ENCODE measurements around the gene TMEM156. TPM values are rescaled to one million over a fixed set of nuclear protein-coding genes. Genes with fewer than 3 reads are reported as not detected.
"Not testable (repeated sequence)": the region's sequence is repeated elsewhere in the genome, so short reads cannot be mapped to it uniquely, and the experiment has no call there.

TMEM156 gene
- total RNA-seq, 2 experiments from 2014 or later = 14.0 to 14.9 TPM

- H3K9me3 Mint-ChIP-seq = peaks cover 2% of the 10 kb centered on the region
- no peaks in the 10 kb centered on the region for H3K4me1 Mint-ChIP-seq
- H3K27me3 Mint-ChIP-seq = no peaks in the 10 kb centered on the region
- H3K27ac Mint-ChIP-seq = no peak overlapping the region
- no peak overlapping the region for H3K4me3 Mint-ChIP-seq
- peaks cover 42% of the 10 kb centered on the region for H3K36me3 Mint-ChIP-seq
- DNase-seq (no peak), ATAC-seq (ENCODE audit: low read depth) (no peak)
- POLR2A ChIA-PET = no interaction called here
These were observed 27.5 kb downstream of the TMEM156 start for GRCh38 chr4:39004758-39005157.

DNA sequence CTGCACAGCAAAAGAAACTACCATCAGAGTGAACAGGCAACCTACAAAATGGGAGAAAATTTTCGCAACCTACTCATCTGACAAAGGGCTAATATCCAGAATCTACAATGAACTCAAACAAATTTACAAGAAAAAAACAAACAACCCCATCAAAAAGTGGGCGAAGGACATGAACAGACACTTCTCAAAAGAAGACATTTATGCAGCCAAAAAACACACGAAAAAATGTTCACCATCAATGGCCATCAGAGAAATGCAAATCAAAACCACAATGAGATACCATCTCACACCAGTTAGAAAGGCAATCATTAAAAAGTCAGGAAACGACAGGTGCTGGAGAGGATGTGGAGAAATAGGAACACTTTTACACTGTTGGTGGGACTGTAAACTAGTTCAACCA is 30.2 kb downstream of the TMEM156 start:
- POLR2A ChIA-PET; H3K27me3 Mint-ChIP-seq; H3K4me3 Mint-ChIP-seq; H3K9me3 Mint-ChIP-seq; DNase-seq; H3K27ac Mint-ChIP-seq; H3K4me1 Mint-ChIP-seq; ATAC-seq (ENCODE audit: low read depth): not testable (repeated sequence)
- peaks cover 51% of the 10 kb centered on the region for H3K36me3 Mint-ChIP-seq

DNA sequence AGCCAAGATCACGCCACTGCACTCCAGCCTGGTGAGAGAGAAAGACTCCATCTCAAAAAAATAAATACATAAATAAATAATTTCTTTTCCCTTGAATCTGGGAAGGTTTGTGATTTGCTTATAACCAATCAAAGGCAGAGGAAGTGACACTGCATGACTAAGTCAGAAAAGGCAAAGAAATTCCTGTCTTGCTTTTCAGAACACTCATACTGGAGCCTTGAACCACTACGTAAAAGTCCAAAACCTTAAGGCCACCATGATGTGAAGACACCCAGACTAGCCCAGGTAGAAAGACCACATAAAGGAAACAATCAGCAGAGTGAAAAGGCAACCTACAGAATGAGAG is 36.6 kb downstream of the TMEM156 start:
- POLR2A ChIA-PET = no interaction called here
- ATAC-seq (ENCODE audit: low read depth) (no peak), DNase-seq (no peak)
- Mint-ChIP-seq H3K9me3 (peaks cover 6% of the 10 kb centered on the region), H3K4me1 (peaks cover 4% of the 10 kb centered on the region), H3K36me3 (peaks cover 56% of the 10 kb centered on the region), H3K4me3 (no peak overlapping the region), H3K27ac (no peak overlapping the region), H3K27me3 (no peaks in the 10 kb centered on the region)

DNA sequence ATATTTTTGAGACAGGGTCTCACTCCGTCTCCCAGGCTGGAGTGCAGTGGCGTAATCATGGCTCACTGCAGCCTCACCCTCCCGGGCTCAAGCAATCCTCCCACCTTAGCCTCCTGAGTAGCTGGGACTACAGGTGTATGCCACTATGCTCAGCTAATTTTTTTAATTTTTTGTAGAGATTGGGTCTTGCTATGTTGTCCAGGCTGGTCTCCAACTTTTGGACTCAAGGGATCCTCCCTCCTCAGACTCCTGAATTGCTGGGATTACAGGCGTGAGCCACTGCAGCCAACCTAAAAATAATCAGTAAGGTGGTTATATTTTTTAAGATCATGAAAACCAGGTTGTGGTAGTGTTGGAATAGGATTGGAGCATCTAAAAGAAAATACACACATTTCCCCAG is 38.1 kb downstream of the TMEM156 start:
- H3K27ac Mint-ChIP-seq = no peak overlapping the region
- no peak for ATAC-seq (ENCODE audit: low read depth)
- peaks cover 4% of the 10 kb centered on the region for H3K4me1 Mint-ChIP-seq
- DNase-seq = no peak
- H3K9me3 Mint-ChIP-seq = peaks cover 3% of the 10 kb centered on the region
- H3K4me3 Mint-ChIP-seq = no peak overlapping the region
- H3K36me3 Mint-ChIP-seq = peaks cover 45% of the 10 kb centered on the region
- POLR2A ChIA-PET = no interaction called here
- no peaks in the 10 kb centered on the region for H3K27me3 Mint-ChIP-seq

GRCh38 chr4:38993683-38994082 is 38.5 kb downstream of the TMEM156 start:
- POLR2A ChIA-PET = no interaction called here
- ATAC-seq (ENCODE audit: low read depth) (no peak), DNase-seq (no peak)
- H3K27ac Mint-ChIP-seq = no peak overlapping the region
- H3K4me1 Mint-ChIP-seq = peaks cover 4% of the 10 kb centered on the region
- H3K36me3 Mint-ChIP-seq = peaks cover 48% of the 10 kb centered on the region
- no peaks in the 10 kb centered on the region for H3K27me3 Mint-ChIP-seq
- no peak overlapping the region for H3K4me3 Mint-ChIP-seq
- peaks cover 3% of the 10 kb centered on the region for H3K9me3 Mint-ChIP-seq

- peaks cover 19% of the 10 kb centered on the region for H3K4me1 Mint-ChIP-seq
- H3K9me3 Mint-ChIP-seq = no peaks in the 10 kb centered on the region
- POLR2A ChIA-PET = no interaction called here
- ATAC-seq (ENCODE audit: low read depth) (no peak), DNase-seq (no peak)
- H3K36me3 Mint-ChIP-seq = peaks cover 47% of the 10 kb centered on the region
- H3K27ac Mint-ChIP-seq = no peak overlapping the region
- H3K27me3 Mint-ChIP-seq = no peaks in the 10 kb centered on the region
- no peak overlapping the region for H3K4me3 Mint-ChIP-seq
These were observed 42.0 kb downstream of the TMEM156 start for GRCh38 chr4:38990241-38990640.

DNA sequence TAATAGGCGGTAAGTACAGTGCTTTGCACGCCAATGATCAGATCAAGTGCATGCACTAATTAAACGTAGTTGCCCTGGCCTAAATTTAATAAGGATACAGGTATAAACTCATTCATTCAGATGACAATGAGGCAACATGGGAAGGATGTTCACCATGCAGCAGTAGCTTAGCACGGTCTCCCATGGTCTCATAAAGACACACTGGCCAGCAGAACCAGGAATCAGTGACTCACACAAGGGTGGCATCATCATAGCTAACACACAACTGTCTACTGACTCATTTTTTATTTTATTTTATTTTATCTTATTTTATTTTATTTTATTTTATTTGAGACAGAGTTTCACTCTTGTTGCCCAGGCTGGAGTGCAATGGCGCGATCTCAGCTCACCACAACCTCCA is 42.7 kb downstream of the TMEM156 start:
- POLR2A ChIA-PET = no interaction called here
- Mint-ChIP-seq H3K27me3 (no peaks in the 10 kb centered on the region), H3K4me1 (peaks cover 19% of the 10 kb centered on the region), H3K9me3 (no peaks in the 10 kb centered on the region), H3K4me3 (no peak overlapping the region), H3K36me3 (peaks cover 39% of the 10 kb centered on the region), H3K27ac (no peak overlapping the region)
- ATAC-seq (ENCODE audit: low read depth) = no peak
- no peak for DNase-seq

DNA sequence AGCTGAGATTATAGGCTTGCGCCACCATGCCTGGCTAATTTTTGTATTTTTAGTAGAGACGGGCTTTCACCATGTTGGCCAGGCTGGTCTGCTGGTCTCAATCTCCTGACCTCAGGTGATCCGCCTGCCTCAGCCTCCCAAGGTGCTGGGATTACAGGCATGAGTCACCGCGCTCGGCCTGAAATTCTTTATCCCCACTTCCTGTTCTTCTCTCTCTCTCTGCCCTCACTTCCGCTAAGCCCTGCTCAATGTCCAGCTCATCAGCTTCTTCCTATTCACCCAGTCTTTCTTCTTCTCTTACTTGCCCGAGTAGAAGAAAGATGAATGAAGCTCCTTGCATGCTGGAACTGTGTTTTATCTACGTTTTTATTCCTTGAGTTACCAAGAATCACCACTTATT is 43.9 kb downstream of the TMEM156 start:
- H3K4me3 Mint-ChIP-seq; ATAC-seq (ENCODE audit: low read depth); H3K27ac Mint-ChIP-seq; DNase-seq; H3K9me3 Mint-ChIP-seq; H3K27me3 Mint-ChIP-seq; POLR2A ChIA-PET: not testable (repeated sequence)
- Mint-ChIP-seq H3K4me1 (peaks cover 21% of the 10 kb centered on the region), H3K36me3 (peaks cover 37% of the 10 kb centered on the region)

DNA sequence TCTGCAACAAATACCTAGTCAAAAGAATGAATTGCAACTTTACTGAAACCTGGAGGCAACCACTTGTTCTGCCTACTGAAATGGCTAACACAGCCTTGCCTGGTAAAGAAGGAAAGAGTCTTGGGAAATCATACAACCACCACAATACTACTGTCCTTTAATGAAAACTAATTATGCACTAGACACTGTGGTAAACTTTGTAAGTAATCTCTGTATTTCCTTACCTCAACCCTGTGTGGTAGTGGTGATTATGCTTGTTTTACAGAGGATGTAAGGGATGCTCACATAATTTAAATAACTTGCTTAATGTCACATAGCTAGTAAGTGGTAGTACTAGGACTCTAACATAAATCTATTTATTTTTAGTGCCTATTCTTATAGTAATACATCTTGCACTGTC is 44.7 kb downstream of the TMEM156 start:
- Mint-ChIP-seq H3K36me3 (peaks cover 40% of the 10 kb centered on the region), H3K4me1 (peaks cover 21% of the 10 kb centered on the region), H3K27me3 (no peaks in the 10 kb centered on the region), H3K27ac (peak overlapping the region; percentile 24), H3K9me3 (no peaks in the 10 kb centered on the region), H3K4me3 (no peak overlapping the region)
- POLR2A ChIA-PET = no interaction called here
- ATAC-seq (ENCODE audit: low read depth) = peak; percentile 36
- no peak for DNase-seq

GRCh38 chr4:38985410-38986100 is 46.7 kb downstream of the TMEM156 start:
- Mint-ChIP-seq H3K4me1 (peaks cover 31% of the 10 kb centered on the region), H3K9me3 (no peaks in the 10 kb centered on the region), H3K27ac (no peak overlapping the region), H3K4me3 (no peak overlapping the region), H3K36me3 (peaks cover 50% of the 10 kb centered on the region), H3K27me3 (no peaks in the 10 kb centered on the region)
- ATAC-seq (ENCODE audit: low read depth) = no peak
- no peak for DNase-seq
- POLR2A ChIA-PET = interaction anchor here (0.6 kb wide), 1 partner anchor 63 kb away, joined by 6 read pairs; no protein-coding TSS in a partner anchor

GRCh38 chr4:38983787-38984598 is 48.2 kb downstream of the TMEM156 start:
- Mint-ChIP-seq H3K36me3 (peaks cover 54% of the 10 kb centered on the region), H3K27me3 (no peaks in the 10 kb centered on the region), H3K9me3 (no peaks in the 10 kb centered on the region), H3K4me3 (no peak overlapping the region), H3K4me1 (peaks cover 31% of the 10 kb centered on the region), H3K27ac (no peak overlapping the region)
- POLR2A ChIA-PET = no interaction called here
- DNase-seq = no peak
- no peak for ATAC-seq (ENCODE audit: low read depth)

DNA sequence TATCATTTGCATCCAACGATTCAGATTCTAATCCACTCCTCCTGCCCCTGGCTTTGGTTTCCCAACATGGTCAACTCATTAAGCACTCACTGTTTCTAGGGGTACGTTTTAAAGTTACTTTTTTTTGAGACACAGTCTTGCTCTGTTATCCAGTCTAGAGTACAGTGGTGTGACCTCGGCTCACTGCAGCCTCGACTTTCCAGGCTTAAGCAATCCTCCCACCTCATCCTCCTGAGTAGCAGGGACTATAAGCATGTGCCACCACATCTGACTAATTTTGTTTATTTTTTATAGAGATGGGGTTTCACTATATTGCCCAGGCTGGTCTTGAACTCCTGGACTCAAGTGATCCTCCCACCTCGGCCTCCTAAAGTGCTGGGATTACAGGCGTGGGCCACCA is 48.9 kb downstream of the TMEM156 start:
- POLR2A ChIA-PET = no interaction called here
- no peak overlapping the region for H3K4me3 Mint-ChIP-seq
- ATAC-seq (ENCODE audit: low read depth) = no peak
- no peaks in the 10 kb centered on the region for H3K9me3 Mint-ChIP-seq
- H3K27ac Mint-ChIP-seq = no peak overlapping the region
- no peaks in the 10 kb centered on the region for H3K27me3 Mint-ChIP-seq
- peaks cover 28% of the 10 kb centered on the region for H3K4me1 Mint-ChIP-seq
- no peak for DNase-seq
- peaks cover 53% of the 10 kb centered on the region for H3K36me3 Mint-ChIP-seq

DNA sequence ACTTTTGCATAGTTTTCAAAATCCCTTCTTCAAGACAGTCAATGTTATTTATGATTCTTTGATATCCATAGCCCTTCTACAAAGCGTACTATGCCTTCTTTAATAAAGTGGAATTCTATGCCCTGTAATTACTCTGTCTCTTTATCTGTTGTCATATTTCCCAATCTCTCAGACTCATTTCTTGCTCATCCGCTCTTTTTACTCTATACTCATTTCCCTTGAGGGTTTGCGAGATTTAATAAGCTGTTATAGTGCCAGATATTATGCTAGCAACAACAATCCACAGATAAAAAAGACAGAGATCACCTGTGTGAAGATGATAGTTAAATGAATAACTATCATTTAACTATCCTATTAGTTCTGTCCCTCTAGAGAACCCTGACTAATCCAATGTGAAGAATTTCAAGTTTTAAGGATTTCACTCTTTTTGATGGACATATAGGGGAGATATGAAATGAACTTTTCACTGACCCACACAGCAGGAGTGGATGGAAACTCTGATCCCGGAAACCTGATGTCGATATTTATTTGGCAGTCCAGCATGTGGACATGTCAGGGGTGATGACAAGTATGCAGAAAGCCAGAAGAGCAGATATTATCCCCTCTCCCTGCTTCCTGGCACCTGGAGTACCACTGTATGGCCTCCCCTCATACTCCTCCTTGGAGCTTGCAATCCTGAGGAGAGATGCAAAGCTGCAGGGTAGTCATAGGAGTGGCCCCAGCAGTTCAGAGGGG is 49.7 kb downstream of the TMEM156 start:
- no peak for DNase-seq
- Mint-ChIP-seq H3K4me3 (no peak overlapping the region), H3K27me3 (no peaks in the 10 kb centered on the region), H3K9me3 (no peaks in the 10 kb centered on the region), H3K36me3 (peaks cover 49% of the 10 kb centered on the region), H3K27ac (no peak overlapping the region), H3K4me1 (peaks cover 24% of the 10 kb centered on the region)
- ATAC-seq (ENCODE audit: low read depth) = no peak
- POLR2A ChIA-PET = no interaction called here

Data from activated naive CD8-positive, alpha-beta T cell treated with anti-CD3 and anti-CD28 coated beads, Interleukin-2, amount 10 ng/mL, durations not matched to agents 7 days and 5 days (primary cell).